CD14-positive monocyte (primary cell): ENCODE results near the gene INO80D. TPM values are rescaled to one million over a fixed set of nuclear protein-coding genes. Genes with fewer than 3 reads are reported as not detected.
"Not testable (repeated sequence)": the region's sequence is repeated elsewhere in the genome, so short reads cannot be mapped to it uniquely, and the experiment has no call there.

Experiments used
- DNase-seq, 3 donors: peaks; one replicate each; pipeline ENCODE4 v3.0.0-alpha.2; 2011 to 2022
- H2AFZ ChIP-seq: 2 replicates; pipeline ENCODE4 v1.6.0; 2012; ENCODE audit warnings: mild to moderate bottlenecking, low read depth, low read length, inconsistent platforms; ENCODE audit not compliant: insufficient read depth, poor library complexity, severe bottlenecking
- H3K27ac ChIP-seq, 2 donors: 1 replicate in 1 of 2; 2 replicates in 1 of 2; pipeline ENCODE4 v1.5.1; 2012 to 2013; ENCODE audit warnings: low read length in 2 of 2, control low read depth in 1 of 2, inconsistent platforms in 1 of 2, low read depth in 1 of 2, mild to moderate bottlenecking in 1 of 2
- H3K27me3 ChIP-seq, 2 donors: one replicate each; pipeline versions ENCODE4 v1.6.0 to v1.6.1; 2011 to 2013; ENCODE audit warnings: low read length in 2 of 2; ENCODE audit not compliant: control insufficient read depth in 2 of 2, insufficient read depth in 2 of 2
- H3K36me3 ChIP-seq, 2 donors: replicated peaks in 1 of 2; 1 replicate in 1 of 2; 2 replicates in 1 of 2; pipeline versions ENCODE4 v1.5.1 to v1.6.1; 2012 to 2013; ENCODE audit warnings: low read length in 2 of 2, control low read depth in 1 of 2, inconsistent platforms in 1 of 2, mild to moderate bottlenecking in 1 of 2; ENCODE audit not compliant: insufficient read depth in 2 of 2, control insufficient read depth in 1 of 2
- H3K4me1 ChIP-seq, 2 donors: 1 replicate in 1 of 2; 2 replicates in 1 of 2; pipeline versions ENCODE4 v1.5.1 to v1.6.1; 2012 to 2013; ENCODE audit warnings: low read length in 2 of 2, control low read depth in 1 of 2, inconsistent platforms in 1 of 2, mild to moderate bottlenecking in 1 of 2, moderate library complexity in 1 of 2; ENCODE audit not compliant: insufficient read depth in 2 of 2, control insufficient read depth in 1 of 2
- H3K4me2 ChIP-seq: replicated peaks from 2 replicates; pipeline ENCODE3; 2012; ENCODE audit warnings: low read length, moderate library complexity, mild to moderate bottlenecking; ENCODE audit not compliant: poor library complexity, severe bottlenecking; ENCODE audit errors: extremely low read depth
- H3K4me3 ChIP-seq, 3 experiments: fragments of 200-600 bp in 1 of 3; sonication (generic) in 1 of 3; replicated peaks in 1 of 3; 1 replicate in 2 of 3; 2 replicates in 1 of 3; pipeline ENCODE4 v1.5.1; 2011 to 2013; ENCODE audit warnings: low read length in 3 of 3, mild to moderate bottlenecking in 3 of 3, control low read depth in 2 of 3, low read depth in 2 of 3, inconsistent platforms in 1 of 3, moderate library complexity in 1 of 3
- H3K79me2 ChIP-seq: 2 replicates; pipeline ENCODE4 v1.6.0; 2012; ENCODE audit warnings: mild to moderate bottlenecking, control low read depth, inconsistent platforms, low read length, moderate library complexity; ENCODE audit not compliant: insufficient read depth
- H3K9ac ChIP-seq: 2 replicates; pipeline ENCODE4 v1.6.0; 2017; ENCODE audit warnings: low read length, mild to moderate bottlenecking; ENCODE audit not compliant: insufficient read depth, poor library complexity, severe bottlenecking
- H3K9me3 ChIP-seq, 2 donors: replicated peaks in 1 of 2; 1 replicate in 1 of 2; 2 replicates in 1 of 2; pipeline versions ENCODE4 v1.5.1 to v1.6.1; 2012 to 2013; ENCODE audit warnings: low read length in 2 of 2, control low read depth in 1 of 2; ENCODE audit not compliant: control insufficient read depth in 1 of 2, insufficient read depth in 1 of 2
- H4K20me1 ChIP-seq: 2 replicates; pipeline ENCODE4 v1.6.0; 2012; ENCODE audit warnings: mild to moderate bottlenecking, low read length, control low read depth, moderate library complexity; ENCODE audit not compliant: insufficient read depth
- H3K27ac Mint-ChIP-seq, 7 donors: one replicate each; pipeline ENCODE4 v1.8.0; 2020; ENCODE audit warnings: mild to moderate bottlenecking in 7 of 7, mixed read lengths in 7 of 7, moderate library complexity in 6 of 7, inconsistent platforms in 2 of 7
- H3K27me3 Mint-ChIP-seq, 3 donors: one replicate each; pipeline ENCODE4 v1.8.0; 2021 to 2022; ENCODE audit warnings: low read depth in 3 of 3, mild to moderate bottlenecking in 3 of 3, mixed read lengths in 3 of 3, moderate library complexity in 3 of 3, inconsistent platforms in 1 of 3
- H3K36me3 Mint-ChIP-seq, 2 donors: one replicate each; pipeline ENCODE4 v1.8.0; 2020; ENCODE audit warnings: mixed read lengths in 2 of 2, inconsistent platforms in 1 of 2, mild to moderate bottlenecking in 1 of 2
- H3K4me1 Mint-ChIP-seq: one replicate; pipeline ENCODE4 v1.8.0; 2020; ENCODE audit warnings: mild to moderate bottlenecking, mixed read lengths
- H3K4me3 Mint-ChIP-seq, 2 donors: one replicate each; pipeline ENCODE4 v1.8.0; 2020; ENCODE audit warnings: mild to moderate bottlenecking in 2 of 2, mixed read lengths in 2 of 2, moderate library complexity in 1 of 2
- H3K9me3 Mint-ChIP-seq, 7 donors: one replicate each; pipeline ENCODE4 v1.8.0; 2020 to 2022; ENCODE audit warnings: mixed read lengths in 7 of 7, mild to moderate bottlenecking in 6 of 7, moderate library complexity in 6 of 7, inconsistent platforms in 2 of 7
- WGBS: methylation state at CpG from one replicate; pipeline ENCODE4 v1.1.5; 2013; ENCODE audit warnings: missing lambda C conversion rate; ENCODE audit not compliant: insufficient coverage; 5-methylcytosine and 5-hydroxymethylcytosine counted together
- intact Hi-C, 2 donors: fragments of 100-400 bp; cut with micrococcal nuclease; formaldehyde crosslinking; loops; one replicate each; pipeline versions ENCODE4 v1.15.0 to v1.15.1; 2023
- polyA plus RNA-seq, 3 donors: library from polyadenylated mRNA; depleted of rRNA in 1 of 3; unstranded in 2 of 3; stranded (reverse) in 1 of 3; fragments of 300-500 nt in 2 of 3; fragments of >200 nt in 1 of 3; fragmentation: Illumina TruSeq in 2 of 3; gene quantifications; 1 replicate in 2 of 3; 2 replicates in 1 of 3; pipeline ENCODE4 v1.2.3, GENCODE V29; 2012 to 2021

Gene INO80D
- polyA plus RNA-seq, 3 donors: 3.8 to 6.1 (median 4.4) TPM

GRCh38 chr2:205977699-205978098, 108.3 kb downstream of the INO80D start:
- H3K36me3 ChIP-seq, H2AFZ ChIP-seq, H3K79me2 ChIP-seq, H3K27ac Mint-ChIP-seq, H3K27me3 Mint-ChIP-seq, intact Hi-C loops, H3K4me1 ChIP-seq, H3K27ac ChIP-seq, H3K4me3 Mint-ChIP-seq, H3K4me2 ChIP-seq, H4K20me1 ChIP-seq, H3K4me3 ChIP-seq, H3K4me1 Mint-ChIP-seq, H3K27me3 ChIP-seq, H3K36me3 Mint-ChIP-seq, H3K9ac ChIP-seq, DNase-seq: not testable (repeated sequence)
- WGBS: 73% methylated on average over 4 of the region's 7 CpGs
- H3K9me3 Mint-ChIP-seq: peaks cover 4 to 16% (median 12%) of the 10 kb centered on the region in 7 donors
- peaks cover 0 to 12% of the 10 kb centered on the region in 2 donors for H3K9me3 ChIP-seq

DNA sequence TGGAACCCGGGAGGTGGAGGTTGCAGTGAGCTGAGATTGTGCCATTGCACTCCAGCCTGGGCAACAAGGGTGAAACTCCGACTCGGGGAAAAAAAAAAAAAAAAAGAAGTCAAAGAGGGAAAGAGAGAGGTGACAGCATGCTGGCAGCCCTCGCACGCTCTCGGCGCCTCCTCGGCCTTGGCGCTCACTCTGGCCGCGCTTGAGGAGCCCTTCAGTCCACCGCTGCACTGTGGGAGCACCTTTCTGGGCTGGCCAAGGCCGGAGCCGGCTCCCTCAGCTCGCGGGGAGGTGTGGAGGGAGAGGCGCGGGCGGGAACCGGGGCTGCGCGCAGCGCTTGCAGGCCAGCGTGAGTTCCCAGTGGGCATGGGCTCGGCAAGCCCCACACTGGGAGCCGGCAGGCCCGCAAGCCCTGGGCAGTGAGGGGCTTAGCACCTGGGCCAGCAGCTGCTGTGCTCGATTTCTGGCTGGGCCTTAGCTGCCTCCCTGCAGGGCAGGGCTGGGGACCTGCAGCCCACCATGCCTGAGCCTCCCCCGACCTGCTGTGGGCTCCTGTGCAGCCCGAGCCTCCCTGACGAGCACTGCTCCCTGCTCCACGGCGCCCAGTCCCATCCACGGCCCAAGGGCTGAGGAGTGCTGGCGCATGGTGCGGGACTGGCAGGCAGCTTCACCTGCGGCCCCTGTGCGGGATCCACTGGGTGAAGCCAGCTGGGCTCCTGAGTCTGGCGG, 108.9 kb downstream of the INO80D start:
- DNase-seq, H2AFZ ChIP-seq, intact Hi-C loops, H3K9ac ChIP-seq, H3K36me3 ChIP-seq, H3K79me2 ChIP-seq, H3K27ac Mint-ChIP-seq, H3K4me3 Mint-ChIP-seq, H3K4me2 ChIP-seq, H3K27me3 ChIP-seq, H3K4me3 ChIP-seq, H4K20me1 ChIP-seq, H3K27ac ChIP-seq, H3K36me3 Mint-ChIP-seq, H3K4me1 Mint-ChIP-seq, H3K27me3 Mint-ChIP-seq, H3K4me1 ChIP-seq: not testable (repeated sequence)
- peaks cover 0 to 12% of the 10 kb centered on the region in 2 donors for H3K9me3 ChIP-seq
- H3K9me3 Mint-ChIP-seq: peaks cover 4 to 16% (median 12%) of the 10 kb centered on the region in 7 donors
- 95% methylated on average over 32 of the region's 39 CpGs for WGBS
